Uterus (tissue), 2 donors: Measurements from ENCODE around the gene KLK10.

ENCODE experiments used
- POLR2A ChIP-seq, 2 donors: fragments of 450-650 bp; IDR thresholded peaks; one replicate each; pipeline ENCODE4 v1.6.1; 2016; ENCODE audit warnings: antibody characterized with exemption in 2 of 2, mild to moderate bottlenecking in 1 of 2, moderate library complexity in 1 of 2
- TF ChIP-seq, protein P1 (sequence below), 4 experiments: fragments of 200-600 bp in 2 of 4; fragments of 450-650 bp in 2 of 4; sonication (generic) in 2 of 4; IDR thresholded peaks; one replicate each; pipeline ENCODE4 v1.5.1; 2016 to 2019; ENCODE audit warnings: antibody characterized with exemption in 4 of 4, mild to moderate bottlenecking in 2 of 4, moderate library complexity in 1 of 4

DNA sequence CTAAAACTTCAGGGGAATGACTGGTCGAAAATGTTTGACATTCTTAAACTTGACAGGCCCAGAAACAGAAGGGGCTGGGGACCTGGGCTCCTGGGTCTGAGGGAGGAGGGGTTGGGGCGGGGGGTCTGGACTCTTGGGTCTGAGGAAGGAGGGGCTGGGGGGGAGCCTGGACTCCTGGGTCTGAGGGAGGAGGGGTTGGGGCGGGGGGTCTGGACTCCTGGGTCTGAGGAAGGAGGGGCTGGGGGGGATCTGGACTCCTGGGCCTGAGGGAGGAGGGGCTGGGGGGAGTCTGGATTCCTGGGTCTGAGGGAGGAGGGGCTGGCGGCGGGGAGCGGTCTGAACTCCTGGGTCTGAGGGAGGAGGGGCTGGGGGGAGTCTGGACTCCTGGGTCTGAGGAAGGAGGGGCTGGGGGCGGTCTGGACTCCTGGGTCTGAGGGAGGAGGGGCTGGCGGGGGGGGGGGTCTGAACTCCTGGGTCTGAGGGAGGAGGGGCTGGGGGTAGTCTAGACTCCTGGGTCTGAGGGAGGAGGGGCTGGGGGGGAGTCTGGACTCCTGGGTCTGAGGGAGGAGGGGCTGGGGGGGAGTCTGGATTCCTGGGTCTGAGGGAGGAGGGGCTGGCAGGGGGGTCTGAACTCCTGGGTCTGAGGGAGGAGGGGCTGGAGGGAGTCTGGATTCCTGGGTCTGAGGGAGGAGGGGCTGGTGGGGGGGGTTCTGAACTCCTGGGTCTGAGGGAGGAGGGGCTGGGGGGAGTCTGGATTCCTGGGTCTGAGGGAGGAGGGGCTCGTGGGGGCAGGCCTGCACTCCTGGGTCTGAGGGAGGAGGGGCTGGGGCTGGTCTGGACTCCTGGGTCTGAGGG lies 44.6 kb downstream of the KLK10 start:
- TF ChIP-seq, protein P1, sequence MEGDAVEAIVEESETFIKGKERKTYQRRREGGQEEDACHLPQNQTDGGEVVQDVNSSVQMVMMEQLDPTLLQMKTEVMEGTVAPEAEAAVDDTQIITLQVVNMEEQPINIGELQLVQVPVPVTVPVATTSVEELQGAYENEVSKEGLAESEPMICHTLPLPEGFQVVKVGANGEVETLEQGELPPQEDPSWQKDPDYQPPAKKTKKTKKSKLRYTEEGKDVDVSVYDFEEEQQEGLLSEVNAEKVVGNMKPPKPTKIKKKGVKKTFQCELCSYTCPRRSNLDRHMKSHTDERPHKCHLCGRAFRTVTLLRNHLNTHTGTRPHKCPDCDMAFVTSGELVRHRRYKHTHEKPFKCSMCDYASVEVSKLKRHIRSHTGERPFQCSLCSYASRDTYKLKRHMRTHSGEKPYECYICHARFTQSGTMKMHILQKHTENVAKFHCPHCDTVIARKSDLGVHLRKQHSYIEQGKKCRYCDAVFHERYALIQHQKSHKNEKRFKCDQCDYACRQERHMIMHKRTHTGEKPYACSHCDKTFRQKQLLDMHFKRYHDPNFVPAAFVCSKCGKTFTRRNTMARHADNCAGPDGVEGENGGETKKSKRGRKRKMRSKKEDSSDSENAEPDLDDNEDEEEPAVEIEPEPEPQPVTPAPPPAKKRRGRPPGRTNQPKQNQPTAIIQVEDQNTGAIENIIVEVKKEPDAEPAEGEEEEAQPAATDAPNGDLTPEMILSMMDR (IDR thresholded peaks at IDR 0.05), result no peak
- no peak for TF ChIP-seq POLR2A (IDR thresholded peaks at IDR 0.05)
